ENCODE results near the gene TLDC2.

Gene TLDC2

GRCh38 chr20:36845288-36845971 is 30.5 kb upstream of the TLDC2 start:
- no peak for DNase-seq (ENCODE audit: low read depth)
- H3K4me3 ChIP-seq (ENCODE audit: control insufficient read depth, low read depth, low read length): no peak overlapping the region
- TF ChIP-seq CTCF (IDR thresholded peaks at IDR 0.05; ENCODE audit: control insufficient read depth, insufficient read depth, low read depth, low read length, missing control alignments): no peak

- no peak overlapping the region for H3K4me3 ChIP-seq (ENCODE audit: control insufficient read depth, low read depth, low read length)
- DNase-seq (ENCODE audit: low read depth): no peak
- TF ChIP-seq CTCF (IDR thresholded peaks at IDR 0.05; ENCODE audit: control insufficient read depth, insufficient read depth, low read depth, low read length, missing control alignments): no peak
These were observed 28.8 kb upstream of the TLDC2 start for GRCh38 chr20:36847009-36847709.

- no peak for DNase-seq (ENCODE audit: low read depth)
- H3K4me3 ChIP-seq (ENCODE audit: control insufficient read depth, low read depth, low read length): no peak overlapping the region
- TF ChIP-seq CTCF (IDR thresholded peaks at IDR 0.05; ENCODE audit: control insufficient read depth, insufficient read depth, low read depth, low read length, missing control alignments): no peak
These were observed 28.3 kb upstream of the TLDC2 start for GRCh38 chr20:36847710-36848040.

- TF ChIP-seq CTCF (IDR thresholded peaks at IDR 0.05; ENCODE audit: control insufficient read depth, insufficient read depth, low read depth, low read length, missing control alignments): no peak
- DNase-seq (ENCODE audit: low read depth): no peak
- H3K4me3 ChIP-seq (ENCODE audit: control insufficient read depth, low read depth, low read length): no peak overlapping the region; the same call in 1 of the 2 replicates
These were observed 27.8 kb upstream of the TLDC2 start for GRCh38 chr20:36848078-36848660.

GRCh38 chr20:36848677-36849076 is 27.3 kb upstream of the TLDC2 start:
- no peak for TF ChIP-seq CTCF (IDR thresholded peaks at IDR 0.05; ENCODE audit: control insufficient read depth, insufficient read depth, low read depth, low read length, missing control alignments)
- H3K4me3 ChIP-seq (ENCODE audit: control insufficient read depth, low read depth, low read length): no peak overlapping the region; the same call in 1 of the 2 replicates
- DNase-seq (ENCODE audit: low read depth): no peak

- no peak for DNase-seq (ENCODE audit: low read depth)
- no peak for TF ChIP-seq CTCF (IDR thresholded peaks at IDR 0.05; ENCODE audit: control insufficient read depth, insufficient read depth, low read depth, low read length, missing control alignments)
- H3K4me3 ChIP-seq (ENCODE audit: control insufficient read depth, low read depth, low read length): no peak overlapping the region
These were observed 26.4 kb upstream of the TLDC2 start for GRCh38 chr20:36849333-36850065.
